D341Med (cell line): ENCODE results near the gene MFN1.

Source experiments
- DNase-seq: peaks from one replicate; pipeline ENCODE4 v3.0.0; 2012; ENCODE audit warnings: low spot score

MFN1 gene

DNA sequence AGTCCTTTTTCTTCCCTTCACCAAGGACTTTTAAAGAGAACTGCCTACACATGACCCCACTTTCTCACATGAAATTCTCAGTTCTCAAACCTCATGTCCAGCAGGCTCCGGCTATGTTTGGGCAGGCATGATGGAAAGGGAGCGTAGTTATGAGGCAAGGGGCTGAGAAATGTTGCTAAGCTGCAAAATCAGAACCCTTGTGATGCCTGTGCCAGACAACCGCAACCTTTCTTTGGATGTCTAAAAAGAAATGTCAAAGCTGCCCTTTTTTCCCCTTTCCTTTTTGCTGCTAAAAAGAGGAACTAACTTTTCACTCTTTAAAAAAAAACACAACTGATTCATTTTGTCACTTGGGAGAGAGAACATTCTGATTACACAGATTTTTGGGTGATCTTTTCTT lies 84.5 kb downstream of the MFN1 start:
- no peak for DNase-seq

DNA sequence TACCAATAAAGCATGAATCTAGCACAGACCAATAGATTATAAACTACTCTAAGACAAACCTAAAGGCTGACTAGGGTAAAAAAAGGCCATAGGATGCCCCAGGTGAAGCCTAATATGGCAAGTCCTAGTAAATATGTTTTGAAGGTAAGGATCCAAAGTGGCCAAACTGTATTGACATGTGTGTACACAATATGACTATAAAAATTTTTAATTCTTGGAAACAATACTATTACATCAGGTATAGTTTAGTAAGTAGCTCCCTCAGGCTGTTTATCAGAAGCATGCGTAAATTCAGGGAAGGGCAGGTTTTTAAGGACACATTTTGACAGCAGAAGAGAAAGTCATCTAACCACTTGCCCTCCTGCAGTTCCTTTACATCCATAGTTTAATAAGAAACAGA lies 84.9 kb downstream of the MFN1 start:
- no peak for DNase-seq

DNA sequence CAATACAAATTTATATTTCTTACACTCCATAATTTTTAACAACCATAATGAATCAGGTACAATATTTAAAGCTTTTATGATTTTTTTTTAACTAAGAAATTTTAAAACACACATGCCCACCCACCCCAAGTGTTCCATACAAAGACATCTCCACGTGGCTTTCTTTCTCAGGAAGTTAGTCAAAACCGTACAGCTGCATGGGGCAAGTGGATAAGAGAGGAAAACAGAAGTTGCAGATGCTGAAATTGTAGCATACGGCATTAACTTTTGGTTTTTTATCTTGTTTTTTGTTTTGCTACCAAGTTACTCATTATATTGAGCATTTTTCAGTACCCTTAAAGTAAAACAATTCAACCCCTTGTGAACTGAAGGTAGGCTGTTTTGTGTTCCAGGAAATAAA lies 89.0 kb downstream of the MFN1 start:
- DNase-seq, result no peak

DNA sequence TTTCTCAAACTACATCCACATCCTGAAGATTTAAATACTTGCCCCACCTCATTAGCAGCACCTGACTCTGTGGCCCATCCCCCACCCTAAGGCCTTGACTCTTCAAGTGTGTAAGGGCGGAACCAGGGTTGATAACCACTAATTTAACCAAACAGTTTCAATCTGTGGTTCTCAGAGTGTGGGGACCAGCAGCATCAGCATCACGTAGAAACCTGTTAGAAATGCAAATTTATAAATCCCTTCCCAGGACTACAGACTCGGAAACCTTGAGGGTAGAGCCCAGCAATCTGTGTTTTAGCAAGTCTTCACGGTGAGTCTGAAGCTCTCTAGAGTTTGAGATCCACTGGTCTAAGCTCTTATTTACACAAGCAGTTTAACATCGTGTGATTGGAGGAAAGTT lies 91.3 kb downstream of the MFN1 start:
- DNase-seq, result no peak
